Esophagus squamous epithelium (tissue), 4 donors: ENCODE results near the gene DRD2.

Experiments used
- POLR2A ChIP-seq, 4 donors: fragments of 450-650 bp; IDR thresholded peaks; one replicate each; pipeline ENCODE4 v1.6.1; 2017; ENCODE audit warnings: antibody characterized with exemption in 4 of 4, mild to moderate bottlenecking in 4 of 4, moderate library complexity in 3 of 4
- TF ChIP-seq, protein P1 (sequence below), 6 experiments: fragments of 450-650 bp in 4 of 6; fragments of 200-600 bp in 2 of 6; sonication (generic) in 2 of 6; IDR thresholded peaks; one replicate each; pipeline ENCODE4 v1.5.1; 2016 to 2019; ENCODE audit warnings: antibody characterized with exemption in 6 of 6, mild to moderate bottlenecking in 4 of 6, moderate library complexity in 4 of 6

DNA sequence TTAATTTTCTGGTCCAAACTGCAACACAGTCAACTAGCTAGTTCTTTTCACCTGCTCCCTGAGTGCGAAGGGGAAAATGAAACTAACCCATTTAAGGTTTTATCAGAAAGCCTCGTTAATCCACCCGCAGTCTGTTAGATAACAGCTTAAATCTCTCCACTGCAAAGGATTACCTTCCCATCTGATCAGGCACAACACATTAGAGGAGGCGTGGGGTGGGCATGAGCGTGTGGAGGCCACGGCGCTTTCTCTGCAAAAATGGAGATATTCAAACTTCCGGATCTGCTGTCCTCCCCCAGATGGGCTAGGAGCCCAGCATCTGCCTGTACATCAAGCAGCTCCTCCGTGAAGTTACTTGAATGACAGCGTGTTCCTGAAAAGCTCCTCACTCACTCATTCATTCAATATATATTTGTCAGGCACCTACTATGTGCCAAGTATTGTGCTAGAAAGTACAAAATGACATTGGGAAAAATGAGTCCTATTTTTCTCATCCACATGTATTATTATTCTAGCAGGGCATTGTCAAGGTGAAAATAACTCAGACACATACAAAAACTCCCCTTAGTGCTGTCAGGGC is 101.1 kb downstream of the DRD2 start:
- no peak for TF ChIP-seq POLR2A (IDR thresholded peaks at IDR 0.05)
- TF ChIP-seq, protein P1, sequence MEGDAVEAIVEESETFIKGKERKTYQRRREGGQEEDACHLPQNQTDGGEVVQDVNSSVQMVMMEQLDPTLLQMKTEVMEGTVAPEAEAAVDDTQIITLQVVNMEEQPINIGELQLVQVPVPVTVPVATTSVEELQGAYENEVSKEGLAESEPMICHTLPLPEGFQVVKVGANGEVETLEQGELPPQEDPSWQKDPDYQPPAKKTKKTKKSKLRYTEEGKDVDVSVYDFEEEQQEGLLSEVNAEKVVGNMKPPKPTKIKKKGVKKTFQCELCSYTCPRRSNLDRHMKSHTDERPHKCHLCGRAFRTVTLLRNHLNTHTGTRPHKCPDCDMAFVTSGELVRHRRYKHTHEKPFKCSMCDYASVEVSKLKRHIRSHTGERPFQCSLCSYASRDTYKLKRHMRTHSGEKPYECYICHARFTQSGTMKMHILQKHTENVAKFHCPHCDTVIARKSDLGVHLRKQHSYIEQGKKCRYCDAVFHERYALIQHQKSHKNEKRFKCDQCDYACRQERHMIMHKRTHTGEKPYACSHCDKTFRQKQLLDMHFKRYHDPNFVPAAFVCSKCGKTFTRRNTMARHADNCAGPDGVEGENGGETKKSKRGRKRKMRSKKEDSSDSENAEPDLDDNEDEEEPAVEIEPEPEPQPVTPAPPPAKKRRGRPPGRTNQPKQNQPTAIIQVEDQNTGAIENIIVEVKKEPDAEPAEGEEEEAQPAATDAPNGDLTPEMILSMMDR (IDR thresholded peaks at IDR 0.05): no peak
